HepG2 (cell line): ENCODE results near the gene DCC. TPM values are rescaled to one million over a fixed set of nuclear protein-coding genes. Genes with fewer than 3 reads are reported as not detected.

ENCODE experiments used
- ATAC-seq: fragments of 200-7000 bp; cut with Tn5 transposase; 3 replicates; pipeline ENCODE4 v1.9.1; 2020; ENCODE audit warnings: mild to moderate bottlenecking, moderate library complexity
- BruUV-seq: library from RNA; stranded (reverse); fragments of 400-500 nt; replicated peaks from 2 replicates; lab custom pipeline; 2021; lab: Mats Ljungman, UMichigan
- CTCF ChIA-PET: fragments of 300-600 bp; formaldehyde crosslinking; extraction: SDS; loops from one replicate; lab custom pipeline; 2021; ENCODE audit warnings: low total read pairs, inconsistent platforms, low intra/inter-chr PET ratio; lab: Yijun Ruan, JAX
- POLR2A ChIA-PET: fragments of 350-600 bp; sonication (Branson Sonifier 250); formaldehyde crosslinking; loops from one replicate; lab custom pipeline; 2020; ENCODE audit warnings: antibody characterized with exemption, inconsistent platforms; lab: Yijun Ruan, JAX
- DNase-seq: peaks from one replicate; pipeline ENCODE4 v3.0.0-alpha.2; 2015; ENCODE audit warnings: low spot score
- FAIRE-seq: peaks from 3 replicates; lab custom pipeline; 2011; peaks lifted over from hg19 to GRCh38; lab: Jason Lieb, UNC
- H2AFZ ChIP-seq: one replicate; pipeline ENCODE4 v1.6.1; 2011; ENCODE audit warnings: low read length, inconsistent platforms
- H3K27ac ChIP-seq: fragments of 300-600 bp; 3 replicates; pipeline ENCODE4 v1.8.0; 2011; ENCODE audit warnings: mixed run types, mild to moderate bottlenecking, mixed read lengths, low read length, inconsistent platforms; ENCODE audit not compliant: insufficient read depth; ENCODE audit errors: extremely low read length
- H3K27me3 ChIP-seq, 2 experiments: fragments of 200-600 bp in 1 of 2; 2 replicates in 1 of 2; 3 replicates in 1 of 2; pipeline versions ENCODE4 v1.6.0 to v1.8.0; 2011; ENCODE audit warnings: low read length in 2 of 2, mild to moderate bottlenecking in 2 of 2, moderate library complexity in 2 of 2, inconsistent platforms in 1 of 2; ENCODE audit not compliant: insufficient read depth in 2 of 2, control insufficient read depth in 1 of 2
- H3K36me3 ChIP-seq, 2 experiments: fragments of 200-600 bp in 1 of 2; replicated peaks in 1 of 2; 2 replicates in 1 of 2; 3 replicates in 1 of 2; pipeline versions ENCODE4 v1.5.1 to v1.8.0; 2011; ENCODE audit warnings: low read length in 2 of 2, inconsistent platforms in 1 of 2; ENCODE audit not compliant: insufficient read depth in 2 of 2, control insufficient read depth in 1 of 2
- H3K4me1 ChIP-seq: 2 replicates; pipeline ENCODE4 v1.5.1; 2012; ENCODE audit warnings: low read length, inconsistent platforms; ENCODE audit not compliant: insufficient read depth
- H3K4me2 ChIP-seq: 2 replicates; pipeline ENCODE4 v1.6.0; 2011; ENCODE audit warnings: low read depth, low read length, inconsistent platforms
- H3K4me3 ChIP-seq, 3 experiments: fragments of 200-600 bp in 1 of 3; sonication (generic), shearing (Covaris generic) in 1 of 3; replicated peaks in 1 of 3; 2 replicates each; pipeline ENCODE4 v1.5.1; 2011 to 2016; ENCODE audit warnings: low read length in 3 of 3, inconsistent platforms in 2 of 3, low read depth in 2 of 3, mild to moderate bottlenecking in 2 of 3, control low read depth in 1 of 3, mixed read lengths in 1 of 3; ENCODE audit not compliant: insufficient read depth in 1 of 3
- H3K79me2 ChIP-seq: one replicate; pipeline ENCODE4 v1.6.1; 2011; ENCODE audit warnings: low read length, inconsistent platforms; ENCODE audit not compliant: insufficient read depth
- H3K9ac ChIP-seq: 2 replicates; pipeline ENCODE4 v1.6.0; 2011; ENCODE audit warnings: mild to moderate bottlenecking, low read depth, low read length, inconsistent platforms; ENCODE audit not compliant: insufficient read depth
- H3K9me3 ChIP-seq: 2 replicates; pipeline ENCODE4 v1.5.1; 2012; ENCODE audit warnings: mild to moderate bottlenecking, low read length
- H4K20me1 ChIP-seq: 2 replicates; pipeline ENCODE4 v1.6.0; 2011; ENCODE audit warnings: inconsistent platforms, mild to moderate bottlenecking, low read length, moderate library complexity; ENCODE audit not compliant: insufficient read depth
- AGO1 ChIP-seq: fragments of 200-400 bp; formaldehyde crosslinking; IDR thresholded peaks from 2 replicates; pipeline ENCODE4 v1.6.1; 2017; ENCODE audit warnings: mild to moderate bottlenecking, low read depth, low read length, moderate library complexity; ENCODE audit not compliant: poor library complexity, severe bottlenecking
- ARNT2 ChIP-seq: sonication (generic); formaldehyde crosslinking; IDR thresholded peaks from 2 replicates; pipeline ENCODE4 v1.8.0; 2022; ENCODE audit warnings: mild to moderate bottlenecking, low read depth, missing genetic modification reagents, moderate library complexity
- BRD4 ChIP-seq: sonication (generic); formaldehyde crosslinking; IDR thresholded peaks from 2 replicates; pipeline ENCODE4 v1.4.0; 2020; ENCODE audit warnings: missing genetic modification reagents
- FLYWCH1 ChIP-seq: sonication (generic); formaldehyde crosslinking; IDR thresholded peaks from 2 replicates; pipeline ENCODE4 v1.8.1; 2023; ENCODE audit warnings: mild to moderate bottlenecking, missing genetic modification reagents
- HMG20A ChIP-seq: IDR thresholded peaks from 2 replicates; pipeline ENCODE4 v1.6.1; 2016; ENCODE audit warnings: borderline replicate concordance
- KDM5A ChIP-seq: fragments of 200-600 bp; sonication (generic); IDR thresholded peaks from 2 replicates; pipeline ENCODE4 v1.7.0; 2018; ENCODE audit warnings: antibody characterized with exemption, mild to moderate bottlenecking, low read length, borderline replicate concordance
- MATR3 ChIP-seq: sonication (generic); formaldehyde crosslinking; IDR thresholded peaks from 2 replicates; pipeline ENCODE4 v1.4.0; 2020; ENCODE audit warnings: missing genetic modification reagents
- PLRG1 ChIP-seq: fragments of 450-650 bp; conservative IDR thresholded peaks from 2 replicates; pipeline ENCODE4 v1.6.1; 2016
- PRDM4 ChIP-seq: sonication (generic); formaldehyde crosslinking; IDR thresholded peaks from 2 replicates; pipeline ENCODE4 v1.9.0; 2021; ENCODE audit warnings: missing genetic modification reagents, borderline replicate concordance
- RNF2 ChIP-seq: fragments of 450-650 bp; conservative IDR thresholded peaks from 2 replicates; pipeline ENCODE4 v1.6.1; 2016; ENCODE audit warnings: low read depth
- TBP ChIP-seq: sonication (generic); formaldehyde crosslinking; IDR thresholded peaks from 2 replicates; pipeline ENCODE4 v1.5.0; 2020; ENCODE audit warnings: missing genetic modification reagents
- YEATS4 ChIP-seq: sonication (generic); formaldehyde crosslinking; IDR thresholded peaks from 2 replicates; pipeline ENCODE4 v1.4.0; 2020; ENCODE audit warnings: missing genetic modification reagents, borderline replicate concordance
- ZBTB38 ChIP-seq: sonication (generic); formaldehyde crosslinking; IDR thresholded peaks from 2 replicates; pipeline ENCODE4 v1.5.1; 2020; ENCODE audit warnings: mild to moderate bottlenecking, missing genetic modification reagents
- ZNF275 ChIP-seq: sonication (generic); formaldehyde crosslinking; IDR thresholded peaks from 2 replicates; pipeline ENCODE4 v1.8.0; 2022; ENCODE audit warnings: missing genetic modification reagents, mild to moderate bottlenecking, inconsistent platforms, borderline replicate concordance
- ZNF550 ChIP-seq: sonication (generic); formaldehyde crosslinking; IDR thresholded peaks from 2 replicates; pipeline ENCODE4 v1.4.0; 2020; ENCODE audit warnings: mild to moderate bottlenecking, missing genetic modification reagents, borderline replicate concordance
- ZNF556 ChIP-seq: sonication (generic); formaldehyde crosslinking; IDR thresholded peaks from 2 replicates; pipeline ENCODE4 v1.4.0; 2020; ENCODE audit warnings: mild to moderate bottlenecking, missing genetic modification reagents, borderline replicate concordance
- WGBS: methylation state at CpG from one replicate; pipeline ENCODE4 v1.1.6; 2017; ENCODE audit warnings: low lambda C conversion rate; 5-methylcytosine and 5-hydroxymethylcytosine counted together
- in situ Hi-C: cut with HindIII; loops from 2 replicates; pipeline ENCODE4 v1.10.0; 2017; ENCODE audit warnings: low pct_unique_long_range_greater_than_20kb; ENCODE audit not compliant: extremely low pct_ligation_motif_present
- intact Hi-C: fragments of 100-400 bp; cut with micrococcal nuclease; formaldehyde crosslinking; loops from one replicate; pipeline ENCODE4 v1.10.0; 2022; ENCODE audit not compliant: unreplicated experiment
- polyA plus RNA-seq, 8 experiments: library from polyadenylated mRNA; depleted of rRNA in 3 of 8; stranded (reverse) in 7 of 8; unstranded in 1 of 8; fragments of >200 nt; fragmentation: Illumina TruSeq in 4 of 8; extraction: Trizol in 4 of 8; gene quantifications; 2 replicates each; pipeline versions ENCODE4 v1.2.1 to v1.2.3, GENCODE V29; 2011 to 2016; ENCODE audit warnings: low read depth in 4 of 8, missing spikeins in 1 of 8, mixed read lengths in 1 of 8; ENCODE audit not compliant: insufficient read depth in 1 of 8
- total RNA-seq, 5 experiments: library from RNA; depleted of rRNA; stranded (reverse); fragments of >200 nt; fragmentation: Illumina TruSeq; extraction: Trizol; gene quantifications; 2 replicates each; pipeline ENCODE4 v1.2.3, GENCODE V29; 2016; ENCODE audit warnings: low read depth in 1 of 5
- TF ChIP-seq, protein P1 (sequence below), 2 experiments: fragments of 450-650 bp in 1 of 2; sonication (generic) in 1 of 2; formaldehyde crosslinking; IDR thresholded peaks; 2 replicates each; pipeline versions ENCODE4 v1.5.0 to v1.8.0; 2020 to 2022; ENCODE audit warnings: mild to moderate bottlenecking in 1 of 2, missing genetic modification reagents in 1 of 2
- TF ChIP-seq, protein P2 (sequence below): sonication (generic); formaldehyde crosslinking; IDR thresholded peaks from 2 replicates; pipeline ENCODE4 v1.4.0; 2020; ENCODE audit warnings: mild to moderate bottlenecking, missing genetic modification reagents

The DCC gene
- total and polyA plus RNA-seq, 2 of the 13 experiments (the other 11 are each of a cell fraction or from before 2014, with no cell fraction given): not detected

DNA sequence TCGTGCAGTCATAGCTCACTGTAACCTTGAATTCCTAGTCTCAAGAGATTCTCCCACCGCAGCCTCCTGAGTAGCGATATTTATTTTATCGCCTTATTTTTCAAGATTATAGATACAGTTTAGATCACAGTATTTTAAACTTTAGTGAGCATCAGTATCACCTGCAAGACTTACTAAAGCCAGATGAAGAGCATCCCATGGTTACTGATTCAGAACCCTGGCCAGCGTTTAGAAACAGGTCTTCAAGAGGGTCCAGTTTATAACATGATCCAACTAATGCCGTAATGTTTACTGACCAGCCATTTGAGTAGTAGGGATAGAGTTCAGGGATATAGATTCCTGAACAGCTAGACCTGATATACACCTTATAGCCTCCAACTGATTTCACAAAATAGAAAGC is 146.1 kb downstream of the DCC start:
- ChIA-PET CTCF (no interaction called here), POLR2A (no interaction called here)
- no peak overlapping the region for H3K4me3 ChIP-seq
- WGBS: 57% methylated on average over 6 of the region's 6 CpGs
- no peaks in the 10 kb centered on the region for H3K9me3 ChIP-seq
- H2AFZ ChIP-seq: no peak overlapping the region
- H4K20me1 ChIP-seq: no peaks in the 10 kb centered on the region
- no peak for FAIRE-seq
- no peak for DNase-seq
- H3K79me2 ChIP-seq: no peaks in the 10 kb centered on the region
- TF ChIP-seq ZNF275 (no peak), ZBTB38 (CRISPR knock-in tag) (no peak), KDM5A (no peak), ZNF550 (CRISPR knock-in tag) (no peak), RNF2 (no peak), ZNF556 (CRISPR knock-in tag) (no peak), HMG20A (CRISPR knock-in tag) (no peak), FLYWCH1 (CRISPR knock-in tag) (no peak), YEATS4 (CRISPR knock-in tag) (no peak), PLRG1 (no peak), MATR3 (CRISPR knock-in tag) (no peak), BRD4 (CRISPR knock-in tag) (no peak), TBP (no peak), ARNT2 (no peak), PRDM4 (no peak), AGO1 (no peak)
- TF ChIP-seq, protein P1, sequence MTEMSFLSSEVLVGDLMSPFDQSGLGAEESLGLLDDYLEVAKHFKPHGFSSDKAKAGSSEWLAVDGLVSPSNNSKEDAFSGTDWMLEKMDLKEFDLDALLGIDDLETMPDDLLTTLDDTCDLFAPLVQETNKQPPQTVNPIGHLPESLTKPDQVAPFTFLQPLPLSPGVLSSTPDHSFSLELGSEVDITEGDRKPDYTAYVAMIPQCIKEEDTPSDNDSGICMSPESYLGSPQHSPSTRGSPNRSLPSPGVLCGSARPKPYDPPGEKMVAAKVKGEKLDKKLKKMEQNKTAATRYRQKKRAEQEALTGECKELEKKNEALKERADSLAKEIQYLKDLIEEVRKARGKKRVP (CRISPR knock-in tag; IDR thresholded peaks at IDR 0.05): no peak
- TF ChIP-seq, protein P2, sequence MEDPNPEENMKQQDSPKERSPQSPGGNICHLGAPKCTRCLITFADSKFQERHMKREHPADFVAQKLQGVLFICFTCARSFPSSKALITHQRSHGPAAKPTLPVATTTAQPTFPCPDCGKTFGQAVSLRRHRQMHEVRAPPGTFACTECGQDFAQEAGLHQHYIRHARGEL (CRISPR knock-in tag): no peak
- TF ChIP-seq, all 625 proteins: peak for 0
- no peak for ATAC-seq
- in situ Hi-C loops: no loop called here
- Histone ChIP-seq H3K27me3 (no peaks in the 10 kb centered on the region), H3K4me1 (no peaks in the 10 kb centered on the region), H3K9ac (no peak overlapping the region), H3K27ac (no peak overlapping the region), H3K36me3 (no peaks in the 10 kb centered on the region), H3K4me2 (no peak overlapping the region)
- no TSS peak for BruUV-seq
- intact Hi-C loops: no loop called here
